Measurements from ENCODE around the gene TRABD2B.

Gene TRABD2B

GRCh38 chr1:47794530-47794929 is 202.7 kb downstream of the TRABD2B start:
- Histone ChIP-seq H2AFZ (ENCODE audit: low read depth, low read length) (no peak overlapping the region), H3K4ac (ENCODE audit: low read depth in 1 of 2, low read length in 2 of 2) (no peak overlapping the region), H2AK5ac (ENCODE audit: low read length, severe bottlenecking) (no peak overlapping the region), H3K9ac (ENCODE audit: low read length) (no peak overlapping the region), H2BK12ac (ENCODE audit: low read length in 2 of 2) (no peak overlapping the region), H3K27ac (ENCODE audit: low read length, poor library complexity, severe bottlenecking) (no peak overlapping the region), H3K9me3 (ENCODE audit: control insufficient read depth, low read length) (no peaks in the 10 kb centered on the region), H4K91ac (ENCODE audit: low read length) (no peak overlapping the region), H3K4me2 (ENCODE audit: low read length, poor library complexity, severe bottlenecking) (no peak overlapping the region), H3K14ac (ENCODE audit: low read length in 2 of 2) (no peak overlapping the region), H3K79me1 (replicated peaks; ENCODE audit: low read length, poor library complexity, severe bottlenecking) (no peaks in the 10 kb centered on the region), H3K18ac (ENCODE audit: low read depth in 1 of 2, low read length in 2 of 2) (no peak overlapping the region), H3K23ac (ENCODE audit: low read length in 2 of 2) (no peak overlapping the region), H2BK120ac (ENCODE audit: low read depth, low read length) (no peak overlapping the region), H4K8ac (ENCODE audit: low read length) (no peak overlapping the region), H3K4me1 (ENCODE audit: control insufficient read depth, insufficient read depth, low read depth, low read length) (no peaks in the 10 kb centered on the region), H3K27me3 (ENCODE audit: control insufficient read depth in 1 of 2, insufficient read depth in 1 of 2, low read length in 2 of 2) (no peaks in the 10 kb centered on the region), H3K4me3 (ENCODE audit: insufficient read depth in 1 of 2, low read depth in 1 of 2, low read length in 2 of 2) (no peak overlapping the region), H2BK15ac (ENCODE audit: low read depth, poor library complexity, severe bottlenecking) (no peak overlapping the region), H2BK5ac (ENCODE audit: low read depth, low read length, poor library complexity, severe bottlenecking) (no peak overlapping the region), H3K36me3 (ENCODE audit: control insufficient read depth in 1 of 2, insufficient read depth in 2 of 2, low read depth in 1 of 2, low read length in 2 of 2) (no peaks in the 10 kb centered on the region)
- DNase-seq = no peak
- WGBS = 95% methylated on average over 9 of the region's 9 CpGs

- Histone ChIP-seq H3K23ac (ENCODE audit: low read length in 2 of 2) (no peak overlapping the region), H3K36me3 (ENCODE audit: control insufficient read depth in 1 of 2, insufficient read depth in 2 of 2, low read depth in 1 of 2, low read length in 2 of 2) (no peaks in the 10 kb centered on the region), H3K18ac (ENCODE audit: low read depth in 1 of 2, low read length in 2 of 2) (no peak overlapping the region), H3K4me2 (ENCODE audit: low read length, poor library complexity, severe bottlenecking) (no peak overlapping the region), H3K27ac (ENCODE audit: low read length, poor library complexity, severe bottlenecking) (no peak overlapping the region), H3K14ac (ENCODE audit: low read length in 2 of 2) (no peak overlapping the region), H2BK120ac (ENCODE audit: low read depth, low read length) (no peak overlapping the region), H4K8ac (ENCODE audit: low read length) (no peak overlapping the region), H2BK12ac (ENCODE audit: low read length in 2 of 2) (no peak overlapping the region), H2BK15ac (ENCODE audit: low read depth, poor library complexity, severe bottlenecking) (no peak overlapping the region), H3K4me3 (ENCODE audit: insufficient read depth in 1 of 2, low read depth in 1 of 2, low read length in 2 of 2) (no peak overlapping the region), H3K9ac (ENCODE audit: low read length) (no peak overlapping the region), H2AFZ (ENCODE audit: low read depth, low read length) (no peak overlapping the region), H3K79me1 (replicated peaks; ENCODE audit: low read length, poor library complexity, severe bottlenecking) (no peaks in the 10 kb centered on the region), H2BK5ac (ENCODE audit: low read depth, low read length, poor library complexity, severe bottlenecking) (no peak overlapping the region), H3K4me1 (ENCODE audit: control insufficient read depth, insufficient read depth, low read depth, low read length) (no peaks in the 10 kb centered on the region), H3K4ac (ENCODE audit: low read depth in 1 of 2, low read length in 2 of 2) (no peak overlapping the region), H2AK5ac (ENCODE audit: low read length, severe bottlenecking) (no peak overlapping the region), H4K91ac (ENCODE audit: low read length) (no peak overlapping the region), H3K9me3 (ENCODE audit: control insufficient read depth, low read length) (no peaks in the 10 kb centered on the region), H3K27me3 (ENCODE audit: control insufficient read depth in 1 of 2, insufficient read depth in 1 of 2, low read length in 2 of 2) (no peaks in the 10 kb centered on the region)
- DNase-seq = no peak
- WGBS = 72% methylated on average over 5 of the region's 5 CpGs
These were observed 203.1 kb downstream of the TRABD2B start for GRCh38 chr1:47794081-47794480.

GRCh38 chr1:47793563-47793962 is 203.6 kb downstream of the TRABD2B start:
- H3K23ac ChIP-seq (ENCODE audit: low read length in 2 of 2) = no peak overlapping the region
- H3K4me1 ChIP-seq (ENCODE audit: control insufficient read depth, insufficient read depth, low read depth, low read length) = no peaks in the 10 kb centered on the region
- H3K79me1 ChIP-seq (replicated peaks; ENCODE audit: low read length, poor library complexity, severe bottlenecking) = no peaks in the 10 kb centered on the region
- H3K14ac ChIP-seq (ENCODE audit: low read length in 2 of 2) = no peak overlapping the region
- no peak for DNase-seq
- H3K4me3 ChIP-seq (ENCODE audit: insufficient read depth in 1 of 2, low read depth in 1 of 2, low read length in 2 of 2) = no peak overlapping the region
- no peak overlapping the region for H2BK5ac ChIP-seq (ENCODE audit: low read depth, low read length, poor library complexity, severe bottlenecking)
- no peaks in the 10 kb centered on the region for H3K36me3 ChIP-seq (ENCODE audit: control insufficient read depth in 1 of 2, insufficient read depth in 2 of 2, low read depth in 1 of 2, low read length in 2 of 2)
- H2BK120ac ChIP-seq (ENCODE audit: low read depth, low read length) = no peak overlapping the region
- H2BK15ac ChIP-seq (ENCODE audit: low read depth, poor library complexity, severe bottlenecking) = no peak overlapping the region
- H3K27me3 ChIP-seq (ENCODE audit: control insufficient read depth in 1 of 2, insufficient read depth in 1 of 2, low read length in 2 of 2) = no peaks in the 10 kb centered on the region
- no peak overlapping the region for H2BK12ac ChIP-seq (ENCODE audit: low read length in 2 of 2)
- H4K8ac ChIP-seq (ENCODE audit: low read length) = no peak overlapping the region
- H2AK5ac ChIP-seq (ENCODE audit: low read length, severe bottlenecking) = no peak overlapping the region
- H4K91ac ChIP-seq (ENCODE audit: low read length) = no peak overlapping the region
- H2AFZ ChIP-seq (ENCODE audit: low read depth, low read length) = no peak overlapping the region
- no peak overlapping the region for H3K4ac ChIP-seq (ENCODE audit: low read depth in 1 of 2, low read length in 2 of 2)
- H3K4me2 ChIP-seq (ENCODE audit: low read length, poor library complexity, severe bottlenecking) = no peak overlapping the region
- no peak overlapping the region for H3K9ac ChIP-seq (ENCODE audit: low read length)
- H3K9me3 ChIP-seq (ENCODE audit: control insufficient read depth, low read length) = no peaks in the 10 kb centered on the region
- no peak overlapping the region for H3K27ac ChIP-seq (ENCODE audit: low read length, poor library complexity, severe bottlenecking)
- no peak overlapping the region for H3K18ac ChIP-seq (ENCODE audit: low read depth in 1 of 2, low read length in 2 of 2)

- no peak overlapping the region for H2BK15ac ChIP-seq (ENCODE audit: low read depth, poor library complexity, severe bottlenecking)
- no peak overlapping the region for H2AFZ ChIP-seq (ENCODE audit: low read depth, low read length)
- no peak overlapping the region for H4K8ac ChIP-seq (ENCODE audit: low read length)
- no peak overlapping the region for H3K14ac ChIP-seq (ENCODE audit: low read length in 2 of 2)
- no peak overlapping the region for H2BK12ac ChIP-seq (ENCODE audit: low read length in 2 of 2)
- no peaks in the 10 kb centered on the region for H3K79me1 ChIP-seq (replicated peaks; ENCODE audit: low read length, poor library complexity, severe bottlenecking)
- H3K4me3 ChIP-seq (ENCODE audit: insufficient read depth in 1 of 2, low read depth in 1 of 2, low read length in 2 of 2) = no peak overlapping the region
- no peak for DNase-seq
- H3K9ac ChIP-seq (ENCODE audit: low read length) = no peak overlapping the region
- H3K23ac ChIP-seq (ENCODE audit: low read length in 2 of 2) = no peak overlapping the region
- no peak overlapping the region for H3K4ac ChIP-seq (ENCODE audit: low read depth in 1 of 2, low read length in 2 of 2)
- no peak overlapping the region for H2BK120ac ChIP-seq (ENCODE audit: low read depth, low read length)
- H3K4me2 ChIP-seq (ENCODE audit: low read length, poor library complexity, severe bottlenecking) = no peak overlapping the region
- no peak overlapping the region for H2BK5ac ChIP-seq (ENCODE audit: low read depth, low read length, poor library complexity, severe bottlenecking)
- no peak overlapping the region for H4K91ac ChIP-seq (ENCODE audit: low read length)
- H3K18ac ChIP-seq (ENCODE audit: low read depth in 1 of 2, low read length in 2 of 2) = no peak overlapping the region
- H3K27ac ChIP-seq (ENCODE audit: low read length, poor library complexity, severe bottlenecking) = no peak overlapping the region
- H3K27me3 ChIP-seq (ENCODE audit: control insufficient read depth in 1 of 2, insufficient read depth in 1 of 2, low read length in 2 of 2) = peaks cover 0 to under 1% of the 10 kb centered on the region in 2 experiments
- no peaks in the 10 kb centered on the region for H3K4me1 ChIP-seq (ENCODE audit: control insufficient read depth, insufficient read depth, low read depth, low read length)
- WGBS = 63% methylated on average over 3 of the region's 3 CpGs
- no peaks in the 10 kb centered on the region for H3K36me3 ChIP-seq (ENCODE audit: control insufficient read depth in 1 of 2, insufficient read depth in 2 of 2, low read depth in 1 of 2, low read length in 2 of 2)
- no peak overlapping the region for H2AK5ac ChIP-seq (ENCODE audit: low read length, severe bottlenecking)
- no peaks in the 10 kb centered on the region for H3K9me3 ChIP-seq (ENCODE audit: control insufficient read depth, low read length)
These were observed 204.4 kb downstream of the TRABD2B start for GRCh38 chr1:47792779-47793178.
